Thyroid gland (tissue), 4 donors: ENCODE results near the gene PPM1G.

Source experiments
- POLR2A ChIP-seq, 2 donors: fragments of 450-650 bp; IDR thresholded peaks; one replicate each; pipeline ENCODE4 v1.6.1; 2017; ENCODE audit warnings: antibody characterized with exemption in 2 of 2, mild to moderate bottlenecking in 2 of 2, moderate library complexity in 1 of 2
- TF ChIP-seq, protein P1 (sequence below), 6 experiments: fragments of 200-600 bp in 3 of 6; fragments of 450-650 bp in 3 of 6; sonication (generic) in 3 of 6; IDR thresholded peaks; one replicate each; pipeline ENCODE4 v1.5.1; 2016 to 2019; ENCODE audit warnings: antibody characterized with exemption in 6 of 6, mild to moderate bottlenecking in 2 of 6, inconsistent platforms in 1 of 6, moderate library complexity in 1 of 6

DNA sequence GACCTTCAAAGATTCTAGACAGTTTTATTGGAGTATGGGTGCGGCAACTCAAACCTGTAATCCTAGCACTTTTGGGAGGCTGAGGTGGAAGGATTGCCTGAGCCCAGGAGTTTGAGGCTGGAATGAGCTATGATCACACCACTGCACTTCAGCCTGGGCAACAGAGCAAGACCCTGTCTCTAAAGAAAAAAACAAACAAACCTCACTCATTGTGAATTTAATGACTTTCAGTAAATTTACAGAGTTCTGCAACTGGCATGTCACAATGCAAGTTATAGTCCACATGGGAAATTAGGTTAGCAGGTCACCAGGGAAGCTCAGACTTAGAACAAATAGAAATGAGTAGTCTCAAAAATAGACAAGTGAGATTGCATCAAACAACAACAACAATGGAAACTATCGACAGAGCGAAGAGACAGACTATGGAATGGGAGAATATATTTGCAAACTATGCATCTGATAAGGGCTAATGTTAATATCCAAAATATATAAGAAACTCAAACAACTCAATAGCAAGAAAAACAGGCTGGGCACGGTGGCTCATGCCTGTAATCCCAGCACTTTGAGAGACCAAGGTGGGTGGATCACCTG lies 12.4 kb upstream of the PPM1G start:
- no peak for TF ChIP-seq POLR2A (IDR thresholded peaks at IDR 0.05)
- TF ChIP-seq, protein P1, sequence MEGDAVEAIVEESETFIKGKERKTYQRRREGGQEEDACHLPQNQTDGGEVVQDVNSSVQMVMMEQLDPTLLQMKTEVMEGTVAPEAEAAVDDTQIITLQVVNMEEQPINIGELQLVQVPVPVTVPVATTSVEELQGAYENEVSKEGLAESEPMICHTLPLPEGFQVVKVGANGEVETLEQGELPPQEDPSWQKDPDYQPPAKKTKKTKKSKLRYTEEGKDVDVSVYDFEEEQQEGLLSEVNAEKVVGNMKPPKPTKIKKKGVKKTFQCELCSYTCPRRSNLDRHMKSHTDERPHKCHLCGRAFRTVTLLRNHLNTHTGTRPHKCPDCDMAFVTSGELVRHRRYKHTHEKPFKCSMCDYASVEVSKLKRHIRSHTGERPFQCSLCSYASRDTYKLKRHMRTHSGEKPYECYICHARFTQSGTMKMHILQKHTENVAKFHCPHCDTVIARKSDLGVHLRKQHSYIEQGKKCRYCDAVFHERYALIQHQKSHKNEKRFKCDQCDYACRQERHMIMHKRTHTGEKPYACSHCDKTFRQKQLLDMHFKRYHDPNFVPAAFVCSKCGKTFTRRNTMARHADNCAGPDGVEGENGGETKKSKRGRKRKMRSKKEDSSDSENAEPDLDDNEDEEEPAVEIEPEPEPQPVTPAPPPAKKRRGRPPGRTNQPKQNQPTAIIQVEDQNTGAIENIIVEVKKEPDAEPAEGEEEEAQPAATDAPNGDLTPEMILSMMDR (IDR thresholded peaks at IDR 0.05): no peak
